Right lobe of liver (tissue), 6 donors: ENCODE measurements around the gene PPM1L. TPM values are rescaled to one million over a fixed set of nuclear protein-coding genes. Genes with fewer than 3 reads are reported as not detected.
A peak's percentile ranks its signal among the peaks of the same experiment; 100 is the strongest.

ENCODE experiments used
- ATAC-seq, 4 donors: fragments of 200-7000 bp; cut with Tn5 transposase; one replicate each; pipeline ENCODE4 v1.9.1; 2020; ENCODE audit warnings: mild to moderate bottlenecking in 4 of 4, moderate library complexity in 4 of 4
- DNase-seq, 3 donors: peaks; one replicate each; pipeline ENCODE4 v3.0.0-alpha.2; 2020
- H3K27ac ChIP-seq, 3 donors: fragments of 200-600 bp; one replicate each; pipeline ENCODE4 v1.8.0; 2022
- H3K27me3 ChIP-seq, 2 donors: fragments of 200-600 bp; one replicate each; pipeline ENCODE4 v1.8.0; 2022
- H3K36me3 ChIP-seq, 4 donors: fragments of 200-600 bp; sonication (generic) in 1 of 4; one replicate each; pipeline versions ENCODE4 v1.5.1 to v1.8.0; 2017 to 2022; ENCODE audit warnings: control low read depth in 1 of 4
- H3K4me1 ChIP-seq, 4 donors: fragments of 200-600 bp; sonication (generic) in 1 of 4; one replicate each; pipeline versions ENCODE4 v1.5.1 to v1.8.0; 2017 to 2022; ENCODE audit warnings: control low read depth in 1 of 4
- H3K4me3 ChIP-seq, 3 donors: fragments of 200-600 bp; one replicate each; pipeline ENCODE4 v1.8.0; 2022
- H3K9me3 ChIP-seq, 4 donors: fragments of 200-600 bp; sonication (generic) in 1 of 4; one replicate each; pipeline versions ENCODE4 v1.5.1 to v1.8.0; 2017 to 2022; ENCODE audit warnings: control low read depth in 1 of 4
- POLR2A ChIP-seq: fragments of 450-650 bp; IDR thresholded peaks from one replicate; pipeline ENCODE4 v1.6.1; 2017; ENCODE audit warnings: antibody characterized with exemption, mild to moderate bottlenecking
- WGBS: methylation state at CpG from one replicate; pipeline ENCODE4 v1.1.6; 2018; ENCODE audit warnings: low coverage, low lambda C conversion rate; ENCODE audit not compliant: insufficient coverage; ENCODE audit errors: missing lambda C conversion rate; 5-methylcytosine and 5-hydroxymethylcytosine counted together
- intact Hi-C, 2 donors: fragments of 100-400 bp; cut with DNase I; formaldehyde crosslinking; loops; one replicate each; pipeline versions ENCODE4 v1.11.2 to v1.14.1; 2022
- total RNA-seq, 6 experiments: library from RNA; depleted of rRNA in 2 of 6; stranded (reverse); fragments of >200 nt in 2 of 6; fragmentation: NEBNext Ultra II Directional in 3 of 6; extraction: Animal tissue kit (Norgen Biotek cat#: 25700) in 3 of 6; gene quantifications; one replicate each; pipeline versions ENCODE4 v1.1.0 to v1.2.4, GENCODE V29; 2016 to 2023
- TF ChIP-seq, protein P1 (sequence below), 4 donors: fragments of 200-600 bp in 3 of 4; fragments of 450-650 bp in 1 of 4; IDR thresholded peaks; one replicate each; pipeline versions ENCODE4 v1.5.1 to v1.8.0; 2016 to 2022; ENCODE audit warnings: antibody characterized with exemption in 4 of 4, mild to moderate bottlenecking in 2 of 4
- donor health status: DM: no; HTN: yes; CAD: no.
- donor health status: DM: no; HTN: no; CAD: no.
- donor health status: DM: no; HTN: no; CAD: no.
- donor health status: DM: no; HTN: yes; CAD: no.
- donor health status: DM: no; HTN: yes; CAD: no.

Gene PPM1L
- total RNA-seq, 6 experiments from 2014 or later, result 6.9 to 25.4 (median 14.7) TPM

- Histone ChIP-seq H3K9me3 (no peaks in the 10 kb centered on the region), H3K27ac (no peak overlapping the region), H3K4me1 (no peaks in the 10 kb centered on the region), H3K27me3 (no peaks in the 10 kb centered on the region), H3K36me3 (no peaks in the 10 kb centered on the region), H3K4me3 (no peak overlapping the region)
- no peak for DNase-seq
- intact Hi-C loops, result no loop called here
- ATAC-seq, result peak; percentile 42 to 74 (median 53)
- WGBS, result 32% methylated on average over 6 of the region's 6 CpGs
- TF ChIP-seq, protein P1, sequence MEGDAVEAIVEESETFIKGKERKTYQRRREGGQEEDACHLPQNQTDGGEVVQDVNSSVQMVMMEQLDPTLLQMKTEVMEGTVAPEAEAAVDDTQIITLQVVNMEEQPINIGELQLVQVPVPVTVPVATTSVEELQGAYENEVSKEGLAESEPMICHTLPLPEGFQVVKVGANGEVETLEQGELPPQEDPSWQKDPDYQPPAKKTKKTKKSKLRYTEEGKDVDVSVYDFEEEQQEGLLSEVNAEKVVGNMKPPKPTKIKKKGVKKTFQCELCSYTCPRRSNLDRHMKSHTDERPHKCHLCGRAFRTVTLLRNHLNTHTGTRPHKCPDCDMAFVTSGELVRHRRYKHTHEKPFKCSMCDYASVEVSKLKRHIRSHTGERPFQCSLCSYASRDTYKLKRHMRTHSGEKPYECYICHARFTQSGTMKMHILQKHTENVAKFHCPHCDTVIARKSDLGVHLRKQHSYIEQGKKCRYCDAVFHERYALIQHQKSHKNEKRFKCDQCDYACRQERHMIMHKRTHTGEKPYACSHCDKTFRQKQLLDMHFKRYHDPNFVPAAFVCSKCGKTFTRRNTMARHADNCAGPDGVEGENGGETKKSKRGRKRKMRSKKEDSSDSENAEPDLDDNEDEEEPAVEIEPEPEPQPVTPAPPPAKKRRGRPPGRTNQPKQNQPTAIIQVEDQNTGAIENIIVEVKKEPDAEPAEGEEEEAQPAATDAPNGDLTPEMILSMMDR (IDR thresholded peaks at IDR 0.05), result no peak
- TF ChIP-seq POLR2A, result no peak
Observed at GRCh38 chr3:161100994-161101393, 345.0 kb downstream of the PPM1L start.

- WGBS, result 86% methylated on average over 2 of the region's 3 CpGs
- no peaks in the 10 kb centered on the region for H3K9me3 ChIP-seq
- no peaks in the 10 kb centered on the region for H3K4me1 ChIP-seq
- TF ChIP-seq, protein P1 (IDR thresholded peaks at IDR 0.05), result no peak
- no peak for TF ChIP-seq POLR2A
- no peak overlapping the region for H3K4me3 ChIP-seq
- ATAC-seq (no peak), DNase-seq (no peak)
- intact Hi-C loops, result no loop called here
- H3K27ac ChIP-seq, result no peak overlapping the region
- H3K36me3 ChIP-seq, result no peaks in the 10 kb centered on the region
- no peaks in the 10 kb centered on the region for H3K27me3 ChIP-seq
Observed at GRCh38 chr3:161101609-161102008, 345.6 kb downstream of the PPM1L start.

DNA sequence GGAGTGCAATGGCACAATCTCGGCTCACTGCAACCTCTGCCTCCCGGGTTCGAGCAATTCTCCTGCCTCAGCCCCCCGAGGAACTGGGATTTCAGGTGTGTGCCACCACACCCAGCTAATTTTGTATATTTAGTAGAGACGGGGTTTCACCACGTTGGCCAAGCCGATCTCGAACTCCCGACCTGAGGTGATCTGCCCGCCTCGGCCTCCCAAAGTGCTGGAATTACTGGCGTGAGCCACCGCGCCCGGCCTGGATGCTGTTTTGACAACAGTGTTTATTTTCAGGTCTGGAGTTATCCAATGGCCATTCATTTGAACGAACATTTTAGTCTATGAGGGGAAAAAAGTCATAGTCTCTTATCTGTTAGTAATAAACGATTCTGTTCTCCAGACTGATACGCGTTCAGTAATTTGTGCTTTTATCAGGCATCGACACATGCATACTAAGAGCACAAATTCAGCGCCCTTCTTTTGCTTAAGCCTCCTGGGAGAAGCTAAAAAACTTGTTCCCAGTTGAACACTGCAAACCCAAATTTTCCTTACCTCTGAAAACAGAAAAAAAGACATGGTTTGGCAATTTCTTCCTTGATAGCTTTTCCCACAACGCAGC is 347.9 kb downstream of the PPM1L start:
- no peak for DNase-seq
- intact Hi-C loops, result no loop called here

GRCh38 chr3:161104561-161105551 is 348.8 kb downstream of the PPM1L start, which contains the start of gene B3GALNT1:
Gene B3GALNT1 (minus strand): TSS chr3:161105349. CDS start chr3:161086754, 18,595 bp downstream.
- peak; percentile 76 to 82 (median 81) for ATAC-seq
- Histone ChIP-seq H3K27ac (peak within 1 kb of the TSS in 1 of 3 donors; percentile 5), H3K4me3 (peak within 1 kb of the TSS; percentile 68 to 77 (median 73)), H3K36me3 (no peaks in the 10 kb centered on the region), H3K4me1 (no peaks in the 10 kb centered on the region), H3K27me3 (no peaks in the 10 kb centered on the region), H3K9me3 (no peaks in the 10 kb centered on the region)
- WGBS, result 3% methylated on average over 30 of the region's 97 CpGs
- intact Hi-C loops, result no loop called here
- DNase-seq, result peak; percentile 53 to 68 (median 65)
- no peak for TF ChIP-seq POLR2A
- TF ChIP-seq, protein P1 (IDR thresholded peaks at IDR 0.05), result no peak

More for the DNA sequence above, 347.9 kb downstream of the PPM1L start:
- no peaks in the 10 kb centered on the region for H3K4me1 ChIP-seq
- H3K27ac ChIP-seq, result no peak overlapping the region
- no peaks in the 10 kb centered on the region for H3K27me3 ChIP-seq
- H3K9me3 ChIP-seq, result no peaks in the 10 kb centered on the region
- no peak for ATAC-seq
- TF ChIP-seq, protein P1 (IDR thresholded peaks at IDR 0.05), result no peak
- no peak for TF ChIP-seq POLR2A
- H3K4me3 ChIP-seq, result peak overlapping the region; percentile 68 to 77 (median 73)
- no peaks in the 10 kb centered on the region for H3K36me3 ChIP-seq
- 85% methylated on average over 22 of the region's 22 CpGs for WGBS
